Measurements from ENCODE around the gene SLC2A1. TPM values are rescaled to one million over a fixed set of nuclear protein-coding genes. Genes with fewer than 3 reads are reported as not detected.
A peak's percentile ranks its signal among the peaks of the same experiment; 100 is the strongest.

Gene SLC2A1
- total RNA-seq, 1 donor from 2014 or later = 1,905 TPM

- TF ChIP-seq CTCF (IDR thresholded peaks at IDR 0.05; ENCODE audit: insufficient read depth, low read length, severe bottlenecking) = no peak
- no peaks in the 10 kb centered on the region for H3K27me3 ChIP-seq (ENCODE audit: control insufficient read depth, insufficient read depth, low read length)
- DNase-seq (ENCODE audit: low read depth) (no peak), FAIRE-seq (no peak)
- H3K4me3 ChIP-seq (ENCODE audit: low read depth, low read length) = peak overlapping the region; percentile 30
- peaks cover 41% of the 10 kb centered on the region for H3K36me3 ChIP-seq (ENCODE audit: control insufficient read depth, insufficient read depth, low read length)
Measured at GRCh38 chr1:42955311-42956063, 3.2 kb downstream of the SLC2A1 start.

GRCh38 chr1:42953182-42954180 is 5.2 kb downstream of the SLC2A1 start:
- TF ChIP-seq CTCF (IDR thresholded peaks at IDR 0.05; ENCODE audit: insufficient read depth, low read length, severe bottlenecking) = no peak
- Histone ChIP-seq H3K36me3 (ENCODE audit: control insufficient read depth, insufficient read depth, low read length) (peaks cover 49% of the 10 kb centered on the region), H3K4me3 (ENCODE audit: low read depth, low read length) (no peak overlapping the region), H3K27me3 (ENCODE audit: control insufficient read depth, insufficient read depth, low read length) (no peaks in the 10 kb centered on the region)
- FAIRE-seq (no peak), DNase-seq (ENCODE audit: low read depth) (no peak)

GRCh38 chr1:42952303-42953001 is 6.2 kb downstream of the SLC2A1 start:
- DNase-seq (ENCODE audit: low read depth) = no peak
- Histone ChIP-seq H3K36me3 (ENCODE audit: control insufficient read depth, insufficient read depth, low read length) (peaks cover 50% of the 10 kb centered on the region), H3K27me3 (ENCODE audit: control insufficient read depth, insufficient read depth, low read length) (no peaks in the 10 kb centered on the region), H3K4me3 (ENCODE audit: low read depth, low read length) (no peak overlapping the region)
- no peak for FAIRE-seq
- TF ChIP-seq CTCF (IDR thresholded peaks at IDR 0.05; ENCODE audit: insufficient read depth, low read length, severe bottlenecking) = no peak

- Histone ChIP-seq H3K36me3 (ENCODE audit: control insufficient read depth, insufficient read depth, low read length) (peaks cover 47% of the 10 kb centered on the region), H3K4me3 (ENCODE audit: low read depth, low read length) (no peak overlapping the region), H3K27me3 (ENCODE audit: control insufficient read depth, insufficient read depth, low read length) (no peaks in the 10 kb centered on the region)
- DNase-seq (ENCODE audit: low read depth) (no peak), FAIRE-seq (no peak)
- no peak for TF ChIP-seq CTCF (IDR thresholded peaks at IDR 0.05; ENCODE audit: insufficient read depth, low read length, severe bottlenecking)
Measured at GRCh38 chr1:42951588-42951987, 7.1 kb downstream of the SLC2A1 start.

- FAIRE-seq = no peak
- H3K27me3 ChIP-seq (ENCODE audit: control insufficient read depth, insufficient read depth, low read length) = no peaks in the 10 kb centered on the region
- DNase-seq (ENCODE audit: low read depth) = no peak
- no peak for TF ChIP-seq CTCF (IDR thresholded peaks at IDR 0.05; ENCODE audit: insufficient read depth, low read length, severe bottlenecking)
- peaks cover 45% of the 10 kb centered on the region for H3K36me3 ChIP-seq (ENCODE audit: control insufficient read depth, insufficient read depth, low read length)
- H3K4me3 ChIP-seq (ENCODE audit: low read depth, low read length) = no peak overlapping the region
Measured at GRCh38 chr1:42950116-42950481, 8.6 kb downstream of the SLC2A1 start.
